GM12874 (cell line): ENCODE results near the gene G3BP2.

Experiments used
- CTCF ChIP-seq: IDR thresholded peaks from 2 replicates; pipeline ENCODE4 v1.5.1; 2011; ENCODE audit warnings: low read depth, mild to moderate bottlenecking, control low read depth, low read length, moderate library complexity; ENCODE audit not compliant: insufficient read depth

Gene G3BP2

DNA sequence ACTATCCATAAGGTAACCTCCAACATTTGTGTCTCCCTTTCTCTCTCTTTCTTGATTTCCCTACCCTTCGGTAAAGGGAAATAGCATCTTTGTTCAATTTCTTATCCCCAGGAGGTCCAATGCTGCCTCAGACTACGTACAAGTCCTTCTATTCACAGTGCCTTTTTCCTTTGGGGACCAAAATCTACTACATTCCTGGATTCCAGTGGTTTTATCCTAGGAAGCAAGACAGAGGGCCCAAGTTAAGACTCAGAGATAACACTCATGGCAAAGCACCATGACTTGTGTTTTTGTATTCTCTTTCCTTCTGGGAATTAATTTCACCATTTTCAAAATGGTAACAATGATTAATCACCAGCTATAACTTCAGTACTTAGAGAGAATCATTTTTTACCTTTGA is 10.6 kb downstream of the G3BP2 start:
- no peak for TF ChIP-seq CTCF

GRCh38 chr4:75660491-75660890 is 12.7 kb downstream of the G3BP2 start:
- TF ChIP-seq CTCF: no peak

DNA sequence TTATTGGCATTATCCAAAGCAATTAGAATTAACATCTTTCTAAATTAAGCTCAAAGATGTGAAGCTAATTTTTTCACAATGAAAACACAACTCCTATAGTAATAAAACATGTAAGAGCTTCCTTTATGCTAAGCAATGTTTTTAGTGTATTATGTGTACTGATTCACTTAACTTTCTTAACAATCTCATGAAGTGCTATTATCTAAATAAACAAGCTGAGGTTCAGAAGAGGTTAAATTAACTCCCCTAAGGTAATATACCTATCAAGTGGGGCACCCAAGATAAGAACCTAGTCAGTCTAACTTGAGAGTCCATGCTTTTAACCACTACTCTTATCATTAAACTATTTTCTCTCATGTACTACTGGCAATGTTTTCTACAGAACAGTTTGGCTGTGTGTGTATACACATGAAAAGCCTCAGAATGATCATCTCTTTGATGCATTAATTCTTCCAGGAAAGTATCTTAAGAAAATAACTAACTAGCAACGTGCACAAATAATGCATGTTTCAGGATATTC is 13.6 kb downstream of the G3BP2 start:
- no peak for TF ChIP-seq CTCF

GRCh38 chr4:75658876-75659275 is 14.3 kb downstream of the G3BP2 start:
- no peak for TF ChIP-seq CTCF

GRCh38 chr4:75655562-75655961 is 17.6 kb downstream of the G3BP2 start:
- TF ChIP-seq CTCF: no peak

DNA sequence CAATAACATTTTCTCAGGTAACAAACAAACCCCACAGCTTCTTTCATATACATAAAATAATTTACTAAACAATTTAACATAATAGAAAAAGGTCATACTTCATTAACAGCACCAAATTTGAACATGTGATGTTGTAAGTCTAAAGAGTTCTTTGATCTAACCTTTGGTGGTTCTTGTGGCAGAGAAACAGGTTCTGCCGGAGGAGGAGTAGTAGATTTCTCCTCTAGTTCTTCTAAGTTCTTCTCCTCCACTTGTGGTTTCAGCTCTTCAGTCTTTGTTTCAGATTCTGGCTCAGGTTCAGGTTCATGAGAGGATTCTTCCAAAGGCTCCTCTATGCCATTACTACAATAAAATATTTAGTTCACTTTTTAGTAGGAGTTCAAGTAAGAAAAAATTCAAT is 18.3 kb downstream of the G3BP2 start:
- TF ChIP-seq CTCF: no peak

DNA sequence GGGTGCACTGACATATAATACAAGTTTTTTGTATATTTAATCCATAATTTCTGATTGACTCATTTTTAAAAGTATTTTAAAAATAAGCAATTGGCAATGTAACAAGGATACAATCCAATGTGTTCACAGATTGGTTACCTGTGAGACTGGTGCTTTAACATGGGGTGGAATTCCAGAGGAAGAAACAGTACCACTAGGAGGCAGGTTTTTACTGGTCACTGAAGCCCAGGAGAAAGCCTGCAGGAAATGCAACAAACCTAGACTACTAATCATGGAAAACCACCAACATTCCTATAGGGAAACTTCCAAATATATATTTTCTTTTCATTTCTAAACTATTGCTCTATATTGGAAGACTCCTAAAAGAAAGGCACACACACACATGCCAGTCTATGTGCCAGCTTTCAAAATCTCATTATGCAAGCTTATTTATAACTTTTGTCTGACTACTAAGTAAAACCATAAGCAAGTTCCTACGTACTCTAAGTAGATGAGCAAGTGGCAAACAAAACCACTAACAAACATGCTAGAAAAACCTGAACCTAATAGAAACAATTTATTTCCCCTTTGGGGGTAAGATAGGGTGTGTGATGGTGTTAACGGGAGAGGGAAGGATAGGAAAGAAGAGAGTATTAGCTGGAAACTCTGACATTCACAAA is 19.2 kb downstream of the G3BP2 start:
- TF ChIP-seq CTCF: 0 out of 2 replicates have a peak, but pooled peaks have one; percentile 20
